Measurements from ENCODE around the gene DRGX.

- TF ChIP-seq EZH2 (IDR thresholded peaks at IDR 0.05; ENCODE audit: insufficient read depth, poor library complexity, severe bottlenecking): no peak
- TF ChIP-seq EZH2phosphoT487 (IDR thresholded peaks at IDR 0.05; ENCODE audit: insufficient read depth, low read depth): no peak
These were observed 31.1 kb downstream of the DRGX start for GRCh38 chr10:49364747-49365146.

All from GM23248 (cell line).